Hindlimb muscle (tissue), 1 donor: ENCODE data around the gene ATF2. TPM values are rescaled to one million over a fixed set of nuclear protein-coding genes. Genes with fewer than 3 reads are reported as not detected.
"Not testable (repeated sequence)": the region's sequence is repeated elsewhere in the genome, so short reads cannot be mapped to it uniquely, and the experiment has no call there.

Source experiments
- DNase-seq: peaks from one replicate; pipeline ENCODE4 v3.0.0-alpha.2; 2013
- polyA plus RNA-seq: library from polyadenylated mRNA; unstranded; fragments of 120-200 nt; gene quantifications from one replicate; pipeline ENCODE4 v1.2.1, GENCODE V29; 2013; ENCODE audit not compliant: insufficient read length

ATF2 gene
- polyA plus RNA-seq, 1 donor: 33.7 TPM

DNA sequence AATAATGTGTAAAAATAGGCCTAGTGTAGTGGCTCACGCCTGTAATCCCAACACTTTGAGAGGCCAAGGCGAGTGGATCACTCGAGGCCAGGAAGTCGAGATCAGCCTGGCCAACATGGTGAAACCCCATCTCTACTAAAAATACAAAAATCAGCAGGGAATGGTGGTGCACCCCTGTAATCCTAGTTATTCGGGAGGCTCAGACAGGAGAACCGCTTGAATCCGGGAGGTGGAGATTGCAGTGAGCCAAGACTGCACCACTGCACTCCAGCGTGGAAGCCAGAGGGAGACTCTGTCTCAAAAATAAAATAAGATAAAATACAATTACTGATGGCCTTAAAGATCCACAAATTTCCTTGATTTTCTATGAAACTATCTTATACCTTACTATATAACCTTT, 3.8 kb downstream of the ATF2 start:
- no peak for DNase-seq

DNA sequence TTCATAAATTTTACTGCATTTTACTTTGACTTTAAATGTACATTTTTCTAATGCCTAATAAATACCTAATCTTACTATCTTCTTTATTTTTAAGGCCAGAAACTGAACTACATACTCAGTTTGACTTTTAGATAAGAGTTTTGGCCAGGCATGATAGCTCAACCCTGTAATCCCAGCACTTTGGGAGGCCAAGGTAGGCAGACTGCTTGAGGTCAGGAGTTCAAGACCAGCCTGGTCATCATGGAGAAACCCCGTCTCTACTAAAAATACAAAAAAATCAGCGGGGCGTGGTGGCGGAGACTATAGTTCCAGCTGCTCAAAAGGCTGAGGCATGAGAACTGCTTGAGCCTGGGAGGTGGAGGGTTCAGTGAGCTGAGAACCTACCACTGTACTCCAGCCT, 9.1 kb downstream of the ATF2 start:
- no peak for DNase-seq

DNA sequence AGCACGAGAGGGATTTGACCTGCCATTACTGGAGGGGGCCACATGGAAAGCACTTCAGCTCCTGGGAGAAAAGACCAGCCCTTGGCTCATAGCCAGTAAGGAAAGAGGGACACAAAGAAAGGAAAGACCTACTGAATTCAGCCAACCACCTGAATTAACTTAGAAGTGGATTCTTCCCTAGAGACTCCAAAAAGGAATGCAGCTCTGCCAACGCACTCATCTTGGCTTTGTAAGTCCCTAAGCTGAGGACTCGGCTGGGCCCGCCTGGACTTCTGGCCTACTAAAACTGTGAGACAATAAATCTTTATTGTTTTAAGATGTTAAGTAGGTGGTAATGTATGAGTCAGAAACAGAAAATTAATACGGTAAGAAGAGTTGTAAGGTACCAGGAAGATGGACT, 11.5 kb downstream of the ATF2 start:
- no peak for DNase-seq

- DNase-seq: no peak
These were observed 13.3 kb downstream of the ATF2 start for GRCh38 chr2:175154661-175155082.

DNA sequence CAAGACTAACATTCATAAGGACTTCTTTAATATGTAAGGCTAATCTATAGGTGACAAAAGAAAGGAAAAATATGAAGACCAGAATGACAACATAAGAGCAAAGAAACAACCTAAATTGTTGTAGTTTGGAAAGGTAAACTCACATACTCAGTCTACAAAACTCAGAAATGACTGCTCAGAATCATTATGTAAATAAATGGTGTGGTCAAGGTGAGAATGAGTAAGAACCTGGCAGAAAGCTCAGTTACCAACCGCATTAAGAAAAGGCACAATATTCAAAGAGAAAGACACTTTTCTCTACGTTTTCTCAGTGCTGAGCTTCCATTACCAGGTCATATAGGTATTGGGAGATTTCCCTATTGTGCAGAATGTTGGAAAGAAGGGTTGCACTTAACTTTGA, 15.8 kb downstream of the ATF2 start:
- no peak for DNase-seq

DNA sequence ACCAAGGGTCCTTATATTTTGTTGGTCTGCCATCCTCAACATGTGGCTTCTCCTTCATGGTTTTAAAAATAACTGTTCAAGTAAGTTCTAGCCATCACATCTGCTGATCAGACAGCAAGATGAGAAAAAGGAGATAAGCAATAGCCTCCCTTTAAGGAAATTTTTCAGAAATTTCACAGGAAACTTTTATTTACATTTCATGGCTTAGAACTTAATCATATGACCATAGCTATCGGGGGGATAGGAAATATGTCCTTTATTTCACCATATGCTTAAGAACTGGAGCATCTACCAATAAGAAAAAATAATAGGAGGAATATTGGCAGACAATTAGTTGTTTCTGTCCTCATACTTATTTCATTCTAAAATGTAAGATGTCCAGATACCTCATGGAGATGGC, 16.2 kb downstream of the ATF2 start:
- DNase-seq: no peak

GRCh38 chr2:175147186-175147585, 20.8 kb downstream of the ATF2 start:
- DNase-seq: no peak

DNA sequence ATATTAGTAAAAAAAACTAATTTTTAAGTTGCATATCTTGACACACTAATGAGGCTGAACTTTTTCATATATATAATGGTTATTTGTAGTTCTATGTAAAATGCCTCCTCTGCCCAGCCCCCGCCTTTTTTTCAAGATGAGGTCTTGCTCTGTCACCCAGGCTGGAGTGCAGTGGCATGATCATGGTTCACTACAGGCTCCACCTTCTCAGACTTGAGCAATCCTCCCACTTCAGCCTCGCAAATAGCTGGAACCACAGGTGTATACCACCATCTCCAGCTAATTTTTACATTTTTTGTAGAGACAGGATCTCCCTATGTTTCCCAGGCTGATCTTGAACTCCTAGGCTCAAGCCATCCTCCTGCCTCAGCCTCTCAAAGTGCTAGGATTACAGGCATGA, 24.3 kb downstream of the ATF2 start:
- no peak for DNase-seq

DNA sequence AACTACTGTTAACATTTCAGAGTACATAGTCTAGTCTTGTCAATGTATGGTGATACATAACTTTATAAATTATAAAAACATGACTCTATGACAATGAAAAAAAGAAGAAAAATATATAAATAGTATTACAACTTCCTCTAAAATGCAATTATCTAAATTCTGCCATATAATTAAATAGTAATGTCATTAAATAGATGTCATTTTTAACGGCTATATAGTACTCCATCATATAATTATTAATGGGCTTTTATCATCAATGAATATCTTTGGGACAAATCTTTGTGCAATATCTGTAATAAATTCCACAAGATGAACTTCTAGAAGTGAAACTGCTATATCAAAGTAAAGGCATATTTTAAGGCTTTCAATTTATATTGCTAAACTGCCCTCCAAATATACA, 24.8 kb downstream of the ATF2 start:
- DNase-seq: no peak

- no peak for DNase-seq
These were observed 27.7 kb downstream of the ATF2 start for GRCh38 chr2:175140332-175140731.

DNA sequence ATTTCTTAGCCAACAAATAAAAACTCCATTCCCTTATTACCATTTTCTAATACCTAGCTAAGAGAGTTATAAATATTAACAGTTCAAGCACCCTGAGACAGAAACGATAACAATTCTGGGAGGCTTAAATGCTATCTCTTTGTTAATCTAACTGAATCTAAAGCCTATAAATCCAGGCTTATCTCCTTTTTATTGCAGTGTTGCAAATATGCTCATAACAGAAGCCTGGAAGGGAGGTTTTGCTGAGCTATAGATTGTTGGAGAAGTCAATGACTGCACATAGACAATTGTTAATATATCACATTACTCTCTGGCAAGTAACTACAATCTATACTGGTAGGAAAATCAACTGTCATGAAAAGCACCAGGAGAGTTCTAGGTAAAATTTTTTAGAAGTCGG, 30.2 kb downstream of the ATF2 start:
- no peak for DNase-seq

DNA sequence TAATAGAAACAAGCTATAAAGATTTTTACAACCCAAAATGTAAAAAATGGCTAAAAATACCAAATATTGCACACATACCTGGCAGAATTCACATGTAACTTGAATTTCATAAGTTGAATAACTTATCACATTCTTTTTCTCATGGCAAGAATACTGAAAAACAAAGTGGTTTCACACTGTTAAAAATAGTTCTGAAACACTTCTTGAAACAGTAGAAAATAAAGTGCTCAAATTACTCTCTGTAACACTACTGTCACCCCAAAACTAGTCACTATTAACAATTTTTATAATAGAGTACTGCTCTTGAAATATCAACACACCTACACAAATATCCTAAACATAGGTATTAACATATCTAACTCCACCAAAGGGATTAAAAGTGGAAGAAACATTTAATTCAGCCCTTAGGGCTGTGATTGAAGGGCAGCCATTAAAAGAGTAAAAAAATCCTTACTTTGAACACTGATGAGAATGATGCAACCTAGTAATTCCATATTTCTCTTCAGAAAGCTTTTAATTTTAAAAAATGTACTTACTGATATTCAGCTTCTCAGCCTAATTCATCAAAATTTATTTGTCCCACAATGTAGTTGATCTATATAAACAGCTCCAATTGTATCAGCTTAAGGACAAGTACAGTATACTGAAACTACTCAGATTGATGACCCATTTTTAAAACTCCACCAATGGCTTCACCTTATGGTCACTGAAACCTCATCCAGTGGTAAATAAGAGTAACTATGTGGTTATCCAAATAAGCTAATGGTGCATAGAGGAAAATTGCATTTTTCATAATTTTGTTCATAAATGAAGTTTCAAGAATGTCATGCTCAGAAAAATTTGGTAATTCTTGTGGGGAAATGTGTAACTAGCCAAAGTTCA, 31.4 kb downstream of the ATF2 start:
- no peak for DNase-seq

- no peak for DNase-seq
These were observed 32.1 kb downstream of the ATF2 start for GRCh38 chr2:175135862-175136261.

- no peak for DNase-seq
These were observed 32.8 kb downstream of the ATF2 start for GRCh38 chr2:175135177-175135576.

GRCh38 chr2:175131252-175131651, 36.8 kb downstream of the ATF2 start:
- no peak for DNase-seq

DNA sequence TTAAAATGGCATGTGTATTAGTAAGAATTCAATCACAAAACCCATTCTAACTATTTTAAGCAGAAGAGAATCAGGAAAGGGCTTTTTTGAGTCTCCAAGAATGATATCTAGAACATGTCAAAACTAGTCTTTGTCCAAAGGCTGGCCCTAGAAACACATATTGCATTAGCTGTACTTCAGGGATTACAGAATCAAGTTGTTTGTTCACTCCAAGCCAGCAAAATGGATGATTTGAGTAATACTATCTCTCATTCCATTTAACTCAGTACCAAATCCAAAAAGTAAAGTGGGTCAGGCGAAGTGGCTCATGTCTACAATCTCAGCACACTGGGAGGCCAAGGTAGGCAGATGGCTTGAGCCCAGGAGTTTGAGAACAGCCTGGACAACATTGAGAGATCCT, 41.3 kb downstream of the ATF2 start:
- no peak for DNase-seq

DNA sequence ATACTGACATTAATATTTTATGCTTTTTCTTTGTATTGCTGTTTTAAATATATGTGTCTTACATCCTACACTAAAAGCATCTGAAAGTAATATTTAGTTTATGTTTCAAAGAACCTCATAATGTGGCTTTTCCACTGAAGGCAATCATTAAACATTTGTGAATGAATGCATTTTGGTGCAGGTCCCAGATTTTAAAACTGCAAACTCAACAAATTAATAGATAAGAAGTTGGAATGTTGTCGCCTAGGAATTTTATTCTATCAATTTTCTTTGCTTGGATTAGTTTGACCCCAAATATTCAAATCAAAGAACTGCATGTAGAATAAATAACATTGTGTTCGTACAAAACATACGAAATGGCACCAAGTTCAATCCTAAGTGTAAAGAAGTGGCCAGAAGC, 44.7 kb downstream of the ATF2 start:
- DNase-seq: no peak

DNA sequence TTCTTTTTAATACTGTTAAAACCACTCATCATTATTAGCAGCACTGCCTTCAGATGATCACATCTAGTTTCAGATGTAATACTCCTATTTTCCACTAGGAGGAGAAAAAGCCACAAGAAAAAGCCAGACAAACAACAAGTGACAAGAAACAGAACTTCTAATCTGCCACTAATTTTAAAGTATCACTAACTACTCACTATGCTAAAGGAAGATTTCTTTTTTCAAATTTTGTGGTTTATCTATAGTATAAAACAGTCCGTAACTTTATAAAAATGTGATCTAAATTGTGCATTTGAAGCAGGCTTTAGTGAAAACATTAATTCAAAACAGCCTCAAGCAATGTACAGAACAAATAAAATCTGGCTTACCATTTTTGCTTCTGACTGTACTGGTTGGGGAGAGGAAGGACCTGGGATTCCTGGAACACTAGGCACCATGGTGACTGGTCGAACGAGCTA, 56.8 kb downstream of the ATF2 start:
- peak; percentile 21 for DNase-seq

GRCh38 chr2:175108091-175108490, 59.9 kb downstream of the ATF2 start:
- DNase-seq: not testable (repeated sequence)

DNA sequence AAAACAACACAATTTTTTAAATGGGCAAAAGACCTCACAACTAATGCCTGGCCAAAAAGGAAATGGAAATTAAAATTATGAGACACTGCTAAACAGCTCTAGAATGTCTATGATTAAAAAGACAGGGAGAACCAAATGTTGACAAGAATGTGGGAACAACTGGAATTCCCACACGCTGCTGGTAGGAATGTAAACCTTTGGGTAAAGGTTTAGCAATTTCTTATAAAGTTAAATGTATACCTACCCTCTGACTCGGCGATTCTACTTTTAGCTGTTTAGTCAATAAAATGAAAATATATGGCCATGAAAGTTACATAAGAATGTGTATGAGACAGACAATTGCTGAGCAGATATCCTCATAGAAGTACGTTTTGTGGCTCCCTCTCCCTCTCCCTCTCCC, 60.9 kb downstream of the ATF2 start:
- no peak for DNase-seq

DNA sequence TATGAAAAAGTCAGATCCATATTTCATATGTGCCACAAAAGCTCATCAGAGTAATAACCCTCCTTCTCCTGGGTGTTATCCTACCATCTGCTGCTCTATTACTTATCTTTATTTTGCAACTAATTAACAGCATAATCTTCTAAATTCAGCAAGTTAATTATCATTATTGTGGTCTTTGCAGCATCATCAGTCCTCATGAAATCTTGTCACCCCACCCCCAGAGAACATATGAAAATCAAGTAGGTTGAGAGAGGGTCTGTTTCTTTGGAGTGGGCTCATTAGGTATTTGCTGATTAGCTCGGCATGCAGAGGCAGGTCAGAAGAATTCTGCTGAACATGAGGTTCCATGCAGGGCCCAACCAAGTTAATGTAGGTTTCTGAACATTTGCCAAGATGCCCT, 64.8 kb downstream of the ATF2 start:
- DNase-seq: no peak

- DNase-seq: no peak
These were observed 66.5 kb downstream of the ATF2 start for GRCh38 chr2:175101514-175101913.

- DNase-seq: no peak
These were observed 70.7 kb downstream of the ATF2 start for GRCh38 chr2:175097297-175097696.

DNA sequence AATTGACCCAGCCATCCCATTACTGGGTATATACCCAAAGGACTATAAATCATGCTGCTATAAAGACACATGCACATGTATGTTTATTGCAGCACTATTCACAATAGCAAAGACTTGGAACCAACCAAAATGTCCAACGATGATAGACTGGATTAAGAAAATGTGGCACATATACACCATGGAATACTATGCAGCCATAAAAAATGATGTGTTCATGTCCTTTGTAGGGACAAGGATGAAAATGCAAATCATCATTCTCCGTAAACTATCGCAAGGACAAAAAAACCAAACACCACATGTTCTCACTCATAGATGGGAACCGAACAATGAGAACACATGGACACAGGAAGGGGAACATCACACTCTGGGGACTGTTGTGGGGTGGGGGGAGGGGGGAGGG, 83.9 kb downstream of the ATF2 start:
- not testable (repeated sequence) for DNase-seq

- no peak for DNase-seq
These were observed 87.5 kb downstream of the ATF2 start for GRCh38 chr2:175080479-175080878.
